HepG2 (cell line): ENCODE data around the gene ARMC5. TPM values are rescaled to one million over a fixed set of nuclear protein-coding genes. Genes with fewer than 3 reads are reported as not detected.

ENCODE experiments used
- ATAC-seq: fragments of 200-7000 bp; cut with Tn5 transposase; 3 replicates; pipeline ENCODE4 v1.9.1; 2020; ENCODE audit warnings: mild to moderate bottlenecking, moderate library complexity
- BruUV-seq: library from RNA; stranded (reverse); fragments of 400-500 nt; replicated peaks from 2 replicates; lab custom pipeline; 2021; lab: Mats Ljungman, UMichigan
- CTCF ChIA-PET: fragments of 300-600 bp; formaldehyde crosslinking; extraction: SDS; loops from one replicate; lab custom pipeline; 2021; ENCODE audit warnings: low total read pairs, inconsistent platforms, low intra/inter-chr PET ratio; lab: Yijun Ruan, JAX
- POLR2A ChIA-PET: fragments of 350-600 bp; sonication (Branson Sonifier 250); formaldehyde crosslinking; loops from one replicate; lab custom pipeline; 2020; ENCODE audit warnings: antibody characterized with exemption, inconsistent platforms; lab: Yijun Ruan, JAX
- DNase-seq: peaks from one replicate; pipeline ENCODE4 v3.0.0-alpha.2; 2015; ENCODE audit warnings: low spot score
- FAIRE-seq: peaks from 3 replicates; lab custom pipeline; 2011; peaks lifted over from hg19 to GRCh38; lab: Jason Lieb, UNC
- H2AFZ ChIP-seq: one replicate; pipeline ENCODE4 v1.6.1; 2011; ENCODE audit warnings: low read length, inconsistent platforms
- H3K27ac ChIP-seq: fragments of 300-600 bp; 3 replicates; pipeline ENCODE4 v1.8.0; 2011; ENCODE audit warnings: mixed run types, mild to moderate bottlenecking, mixed read lengths, low read length, inconsistent platforms; ENCODE audit not compliant: insufficient read depth; ENCODE audit errors: extremely low read length
- H3K27me3 ChIP-seq, 2 experiments: fragments of 200-600 bp in 1 of 2; 2 replicates in 1 of 2; 3 replicates in 1 of 2; pipeline versions ENCODE4 v1.6.0 to v1.8.0; 2011; ENCODE audit warnings: low read length in 2 of 2, mild to moderate bottlenecking in 2 of 2, moderate library complexity in 2 of 2, inconsistent platforms in 1 of 2; ENCODE audit not compliant: insufficient read depth in 2 of 2, control insufficient read depth in 1 of 2
- H3K36me3 ChIP-seq, 2 experiments: fragments of 200-600 bp in 1 of 2; replicated peaks in 1 of 2; 2 replicates in 1 of 2; 3 replicates in 1 of 2; pipeline versions ENCODE4 v1.5.1 to v1.8.0; 2011; ENCODE audit warnings: low read length in 2 of 2, inconsistent platforms in 1 of 2; ENCODE audit not compliant: insufficient read depth in 2 of 2, control insufficient read depth in 1 of 2
- H3K4me1 ChIP-seq: 2 replicates; pipeline ENCODE4 v1.5.1; 2012; ENCODE audit warnings: low read length, inconsistent platforms; ENCODE audit not compliant: insufficient read depth
- H3K4me2 ChIP-seq: 2 replicates; pipeline ENCODE4 v1.6.0; 2011; ENCODE audit warnings: low read depth, low read length, inconsistent platforms
- H3K4me3 ChIP-seq, 3 experiments: fragments of 200-600 bp in 1 of 3; sonication (generic), shearing (Covaris generic) in 1 of 3; replicated peaks in 1 of 3; 2 replicates each; pipeline ENCODE4 v1.5.1; 2011 to 2016; ENCODE audit warnings: low read length in 3 of 3, inconsistent platforms in 2 of 3, low read depth in 2 of 3, mild to moderate bottlenecking in 2 of 3, control low read depth in 1 of 3, mixed read lengths in 1 of 3; ENCODE audit not compliant: insufficient read depth in 1 of 3
- H3K79me2 ChIP-seq: one replicate; pipeline ENCODE4 v1.6.1; 2011; ENCODE audit warnings: low read length, inconsistent platforms; ENCODE audit not compliant: insufficient read depth
- H3K9ac ChIP-seq: 2 replicates; pipeline ENCODE4 v1.6.0; 2011; ENCODE audit warnings: mild to moderate bottlenecking, low read depth, low read length, inconsistent platforms; ENCODE audit not compliant: insufficient read depth
- H3K9me3 ChIP-seq: 2 replicates; pipeline ENCODE4 v1.5.1; 2012; ENCODE audit warnings: mild to moderate bottlenecking, low read length
- H4K20me1 ChIP-seq: 2 replicates; pipeline ENCODE4 v1.6.0; 2011; ENCODE audit warnings: inconsistent platforms, mild to moderate bottlenecking, low read length, moderate library complexity; ENCODE audit not compliant: insufficient read depth
- JUNB ChIP-seq: sonication (generic); formaldehyde crosslinking; IDR thresholded peaks from 2 replicates; pipeline ENCODE4 v1.8.0; 2022; ENCODE audit warnings: missing genetic modification reagents, mild to moderate bottlenecking, borderline replicate concordance
- KDM1A ChIP-seq: IDR thresholded peaks from 2 replicates; pipeline ENCODE4 v1.6.1; 2016; ENCODE audit warnings: missing compliant biosample characterization
- NFE2L2 ChIP-seq: fragments of 150-350 bp; IDR thresholded peaks from 2 replicates; pipeline ENCODE4 v1.6.1; 2014; ENCODE audit warnings: low read length
- NFYC ChIP-seq: IDR thresholded peaks from 2 replicates; pipeline ENCODE4 v1.6.1; 2016; ENCODE audit warnings: missing genetic modification reagents, missing compliant biosample characterization
- PAWR ChIP-seq: sonication (generic); formaldehyde crosslinking; IDR thresholded peaks from 2 replicates; pipeline ENCODE4 v1.4.0; 2020; ENCODE audit warnings: missing genetic modification reagents, mild to moderate bottlenecking, borderline replicate concordance
- POLR2AphosphoS2 ChIP-seq: IDR thresholded peaks from 2 replicates; pipeline ENCODE4 v1.6.1; 2011; ENCODE audit warnings: low read depth, low read length, improper control_type of control experiment
- POLR2AphosphoS5 ChIP-seq: IDR thresholded peaks from 2 replicates; pipeline ENCODE4 v1.6.1; 2012; ENCODE audit warnings: low read depth, low read length
- RAD51 ChIP-seq: fragments of 450-650 bp; IDR thresholded peaks from 2 replicates; pipeline ENCODE4 v1.6.1; 2016; ENCODE audit warnings: borderline replicate concordance
- RCOR2 ChIP-seq: IDR thresholded peaks from 2 replicates; pipeline ENCODE4 v1.6.1; 2016; ENCODE audit warnings: missing biosample characterization, missing genetic modification reagents
- REL ChIP-seq: sonication (generic); formaldehyde crosslinking; conservative IDR thresholded peaks from 2 replicates; pipeline ENCODE4 v1.8.0; 2022; ENCODE audit warnings: mild to moderate bottlenecking, missing genetic modification reagents, moderate library complexity
- SIN3A ChIP-seq: IDR thresholded peaks from 2 replicates; pipeline ENCODE4 v1.6.1; 2011; ENCODE audit warnings: low read depth, mild to moderate bottlenecking, control low read depth, low read length, borderline replicate concordance
- ZBTB38 ChIP-seq: sonication (generic); formaldehyde crosslinking; IDR thresholded peaks from 2 replicates; pipeline ENCODE4 v1.5.1; 2020; ENCODE audit warnings: mild to moderate bottlenecking, missing genetic modification reagents
- ZBTB8A ChIP-seq: sonication (generic); formaldehyde crosslinking; IDR thresholded peaks from 2 replicates; pipeline ENCODE4 v1.4.0; 2020; ENCODE audit warnings: mild to moderate bottlenecking, low read depth, missing genetic modification reagents, borderline replicate concordance
- ZNF468 ChIP-seq: sonication (generic); formaldehyde crosslinking; IDR thresholded peaks from 2 replicates; pipeline ENCODE4 v1.8.0; 2022; ENCODE audit warnings: mild to moderate bottlenecking, moderate library complexity, missing genetic modification reagents
- WGBS: methylation state at CpG from one replicate; pipeline ENCODE4 v1.1.6; 2017; ENCODE audit warnings: low lambda C conversion rate; 5-methylcytosine and 5-hydroxymethylcytosine counted together
- in situ Hi-C: cut with HindIII; loops from 2 replicates; pipeline ENCODE4 v1.10.0; 2017; ENCODE audit warnings: low pct_unique_long_range_greater_than_20kb; ENCODE audit not compliant: extremely low pct_ligation_motif_present
- intact Hi-C: fragments of 100-400 bp; cut with micrococcal nuclease; formaldehyde crosslinking; loops from one replicate; pipeline ENCODE4 v1.10.0; 2022; ENCODE audit not compliant: unreplicated experiment
- polyA plus RNA-seq, 8 experiments: library from polyadenylated mRNA; depleted of rRNA in 3 of 8; stranded (reverse) in 7 of 8; unstranded in 1 of 8; fragments of >200 nt; fragmentation: Illumina TruSeq in 4 of 8; extraction: Trizol in 4 of 8; gene quantifications; 2 replicates each; pipeline versions ENCODE4 v1.2.1 to v1.2.3, GENCODE V29; 2011 to 2016; ENCODE audit warnings: low read depth in 4 of 8, missing spikeins in 1 of 8, mixed read lengths in 1 of 8; ENCODE audit not compliant: insufficient read depth in 1 of 8
- total RNA-seq, 5 experiments: library from RNA; depleted of rRNA; stranded (reverse); fragments of >200 nt; fragmentation: Illumina TruSeq; extraction: Trizol; gene quantifications; 2 replicates each; pipeline ENCODE4 v1.2.3, GENCODE V29; 2016; ENCODE audit warnings: low read depth in 1 of 5
- TF ChIP-seq, protein P1 (sequence below): sonication (generic); formaldehyde crosslinking; IDR thresholded peaks from 2 replicates; pipeline ENCODE4 v1.4.0; 2020; ENCODE audit warnings: mild to moderate bottlenecking, missing genetic modification reagents, borderline replicate concordance
- TF ChIP-seq, protein P2 (sequence below): sonication (generic); formaldehyde crosslinking; IDR thresholded peaks from 2 replicates; pipeline ENCODE4 v1.4.0; 2020; ENCODE audit warnings: missing genetic modification reagents
- TF ChIP-seq, protein P3 (sequence below): sonication (generic); formaldehyde crosslinking; IDR thresholded peaks from 2 replicates; pipeline ENCODE4 v1.4.0; 2020; ENCODE audit warnings: low read depth, mild to moderate bottlenecking, missing genetic modification reagents

The ARMC5 gene
- total and polyA plus RNA-seq, 2 of the 13 experiments (the other 11 are each of a cell fraction or from before 2014, with no cell fraction given) = 10.8 to 22.3 TPM

DNA sequence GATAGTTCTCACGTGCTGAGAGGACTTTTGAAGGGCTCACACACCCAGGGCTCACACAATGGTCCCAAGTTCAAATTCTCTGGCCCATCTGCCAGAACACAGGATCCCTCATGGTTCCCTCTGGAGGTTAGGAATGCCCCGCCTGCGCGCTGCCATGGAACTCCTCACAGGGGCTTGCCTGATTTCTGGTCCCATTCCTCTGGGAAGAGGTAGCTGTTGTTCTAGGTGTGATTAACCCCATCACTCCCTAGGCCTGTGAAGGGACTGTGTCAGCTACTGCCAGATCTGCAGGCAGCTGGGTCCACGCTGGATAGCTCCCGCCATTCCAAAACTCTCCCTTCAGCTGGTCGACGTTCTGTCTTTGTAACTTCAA lies 2.3 kb upstream of the ARMC5 start (continued):
- TF ChIP-seq JUNB (CRISPR knock-in tag) (no peak), KDM1A (no peak), NFYC (CRISPR knock-in tag) (no peak), RAD51 (no peak)
- TF ChIP-seq, protein P1, sequence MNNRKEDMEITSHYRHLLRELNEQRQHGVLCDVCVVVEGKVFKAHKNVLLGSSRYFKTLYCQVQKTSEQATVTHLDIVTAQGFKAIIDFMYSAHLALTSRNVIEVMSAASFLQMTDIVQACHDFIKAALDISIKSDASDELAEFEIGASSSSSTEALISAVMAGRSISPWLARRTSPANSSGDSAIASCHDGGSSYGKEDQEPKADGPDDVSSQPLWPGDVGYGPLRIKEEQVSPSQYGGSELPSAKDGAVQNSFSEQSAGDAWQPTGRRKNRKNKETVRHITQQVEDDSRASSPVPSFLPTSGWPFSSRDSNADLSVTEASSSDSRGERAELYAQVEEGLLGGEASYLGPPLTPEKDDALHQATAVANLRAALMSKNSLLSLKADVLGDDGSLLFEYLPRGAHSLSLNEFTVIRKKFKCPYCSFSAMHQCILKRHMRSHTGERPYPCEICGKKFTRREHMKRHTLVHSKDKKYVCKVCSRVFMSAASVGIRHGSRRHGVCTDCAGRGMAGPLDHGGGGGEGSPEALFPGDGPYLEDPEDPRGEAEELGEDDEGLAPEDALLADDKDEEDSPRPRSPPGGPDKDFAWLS (CRISPR knock-in tag) = no peak
- TF ChIP-seq, protein P2, sequence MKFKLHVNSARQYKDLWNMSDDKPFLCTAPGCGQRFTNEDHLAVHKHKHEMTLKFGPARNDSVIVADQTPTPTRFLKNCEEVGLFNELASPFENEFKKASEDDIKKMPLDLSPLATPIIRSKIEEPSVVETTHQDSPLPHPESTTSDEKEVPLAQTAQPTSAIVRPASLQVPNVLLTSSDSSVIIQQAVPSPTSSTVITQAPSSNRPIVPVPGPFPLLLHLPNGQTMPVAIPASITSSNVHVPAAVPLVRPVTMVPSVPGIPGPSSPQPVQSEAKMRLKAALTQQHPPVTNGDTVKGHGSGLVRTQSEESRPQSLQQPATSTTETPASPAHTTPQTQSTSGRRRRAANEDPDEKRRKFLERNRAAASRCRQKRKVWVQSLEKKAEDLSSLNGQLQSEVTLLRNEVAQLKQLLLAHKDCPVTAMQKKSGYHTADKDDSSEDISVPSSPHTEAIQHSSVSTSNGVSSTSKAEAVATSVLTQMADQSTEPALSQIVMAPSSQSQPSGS = 0 out of 2 replicates have a peak, but pooled peaks have one; percentile 30

DNA sequence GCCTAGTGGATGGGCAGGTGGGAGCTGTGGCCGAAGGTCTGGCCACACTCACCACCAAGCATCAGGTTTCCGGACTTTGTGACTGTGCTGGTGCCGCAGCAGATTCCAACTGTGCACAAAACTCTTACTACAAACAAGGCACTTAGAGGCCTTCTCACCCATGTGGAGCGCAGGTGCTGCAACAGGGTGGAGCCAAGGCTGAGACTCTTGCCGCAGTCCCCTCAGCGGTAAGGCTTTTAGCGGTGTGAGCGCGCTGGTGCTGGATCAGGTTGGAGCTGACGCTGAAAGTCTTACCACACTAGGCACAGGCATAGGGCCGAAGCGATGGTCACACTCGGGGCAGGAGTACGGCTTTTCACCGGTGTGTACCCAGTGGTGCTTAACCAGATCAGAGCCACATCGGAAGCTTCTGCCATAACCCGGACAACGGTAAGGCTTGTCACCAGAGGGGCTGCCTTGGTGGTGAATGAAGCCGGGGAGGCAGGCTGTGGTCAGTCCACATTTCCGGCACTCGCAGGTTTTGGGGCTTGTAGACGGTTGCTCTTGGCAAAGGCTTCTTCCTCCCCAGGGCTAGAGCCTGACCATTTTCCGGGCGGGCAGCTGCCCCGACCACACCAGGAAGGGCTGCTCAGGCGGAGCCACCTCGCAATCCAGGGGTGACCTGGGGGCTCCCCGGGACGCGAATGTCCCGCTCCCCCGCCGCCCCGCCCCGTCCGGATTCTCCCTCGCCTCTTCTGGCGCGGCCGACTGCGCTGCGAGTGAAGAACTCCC lies 1.0 kb upstream of the ARMC5 start:
- Histone ChIP-seq H3K27me3 (no peaks in the 10 kb centered on the region; a peak in 1 of 5 replicates), H3K4me1 (peaks cover 57% of the 10 kb centered on the region), H3K4me2 (peak overlapping the region; percentile 99), H3K36me3 (peaks cover 16 to 22% of the 10 kb centered on the region in 2 experiments), H4K20me1 (peaks cover 49% of the 10 kb centered on the region), H3K9me3 (no peaks in the 10 kb centered on the region), H2AFZ (no peak overlapping the region), H3K9ac (peak overlapping the region; percentile 97), H3K27ac (peak overlapping the region; percentile 95), H3K79me2 (peaks cover 38% of the 10 kb centered on the region), H3K4me3 (peak overlapping the region; percentile 71 to 98 (median 83))
- FAIRE-seq = peak; percentile 86
- under 1% methylated on average over 28 of the region's 42 CpGs for WGBS
- no TSS peak for BruUV-seq
- CTCF ChIA-PET = interaction anchor here (0.7 kb wide), 3 partner anchors 16 to 20 kb away, joined by 3 to 4 read pairs (median 3); partner anchors contain the start of gene ZNF843
- intact Hi-C loops = loop anchor here (2.0 to 5.0 kb wide), 2 partner anchors 51 to 414 kb away; partner anchors contain the start of genes RUSF1 and ZNF267
- peak; percentile 77 for ATAC-seq
- in situ Hi-C loops = loop anchor here (5.0 to 10.0 kb wide), 3 partner anchors 244 to 466 kb away; partner anchors contain the start of gene ZNF267
- peak; percentile 95 for DNase-seq
- POLR2A ChIA-PET = interaction anchor here (0.7 to 8.3 kb wide), 29 partner anchors 10 to 473 kb away, joined by 3 to 110 read pairs (median 5); partner anchors contain the start of genes FUS, HSD3B7, KAT8 and RUSF1
- no peak for TF ChIP-seq NFE2L2
- TF ChIP-seq POLR2AphosphoS2 = no peak
- 0 out of 2 replicates have a peak, but pooled peaks have one; percentile 28 for TF ChIP-seq ZNF468 (CRISPR knock-in tag)
- no peak for TF ChIP-seq RCOR2
- TF ChIP-seq SIN3A = no peak
- TF ChIP-seq, protein P3, sequence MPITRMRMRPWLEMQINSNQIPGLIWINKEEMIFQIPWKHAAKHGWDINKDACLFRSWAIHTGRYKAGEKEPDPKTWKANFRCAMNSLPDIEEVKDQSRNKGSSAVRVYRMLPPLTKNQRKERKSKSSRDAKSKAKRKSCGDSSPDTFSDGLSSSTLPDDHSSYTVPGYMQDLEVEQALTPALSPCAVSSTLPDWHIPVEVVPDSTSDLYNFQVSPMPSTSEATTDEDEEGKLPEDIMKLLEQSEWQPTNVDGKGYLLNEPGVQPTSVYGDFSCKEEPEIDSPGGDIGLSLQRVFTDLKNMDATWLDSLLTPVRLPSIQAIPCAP (CRISPR knock-in tag) = no peak
- peak; percentile 81; the same call in 1 of the 2 replicates for TF ChIP-seq ZBTB38 (CRISPR knock-in tag)
- TF ChIP-seq POLR2AphosphoS5 = peak; percentile 74
- TF ChIP-seq REL (CRISPR knock-in tag) = no peak; the same call in 1 of the 2 replicates
- no peak for TF ChIP-seq ZBTB8A (CRISPR knock-in tag)
- no peak for TF ChIP-seq PAWR (CRISPR knock-in tag)
